Measurements from ENCODE around the gene MAD1L1.

The MAD1L1 gene

GRCh38 chr7:1850111-1850975 lies 382.4 kb downstream of the MAD1L1 start:
- Histone ChIP-seq H3K79me2 (ENCODE audit: insufficient read depth, low read length) (peaks cover 13% of the 10 kb centered on the region; the same call in 1 of the 2 replicates), H3K27me3 (ENCODE audit: insufficient read depth, low read length, poor library complexity) (no peaks in the 10 kb centered on the region), H3K4me3 (ENCODE audit: low read depth in 1 of 2, low read length in 2 of 2) (no peak overlapping the region), H3K4me1 (ENCODE audit: insufficient read depth, low read length) (peaks cover 14% of the 10 kb centered on the region), H2AFZ (ENCODE audit: low read depth, low read length) (no peak overlapping the region), H3K27ac (ENCODE audit: low read length) (no peak overlapping the region; the same call in 1 of the 2 replicates), H3K36me3 (ENCODE audit: insufficient read depth, low read length) (peaks cover 41% of the 10 kb centered on the region), H3K4me2 (ENCODE audit: insufficient read depth, low read length) (no peak overlapping the region), H3K9ac (ENCODE audit: low read depth, low read length) (no peak overlapping the region), H4K20me1 (ENCODE audit: insufficient read depth, low read length) (peaks cover 63% of the 10 kb centered on the region), H3K9me3 (ENCODE audit: insufficient read depth, low read length, severe bottlenecking) (no peaks in the 10 kb centered on the region)
- no peak for TF ChIP-seq EZH2 (IDR thresholded peaks at IDR 0.05; ENCODE audit: borderline replicate concordance, low read depth, low read length, severe bottlenecking)
- TF ChIP-seq CTCF (IDR thresholded peaks at IDR 0.05; ENCODE audit: borderline replicate concordance, extremely low read depth, low read length, poor library complexity, severe bottlenecking) = no peak
- DNase-seq (no peak), ATAC-seq (ENCODE audit: insufficient read depth, low read depth) (no peak)

GRCh38 chr7:1849351-1850041 lies 383.2 kb downstream of the MAD1L1 start:
- H3K4me2 ChIP-seq (ENCODE audit: insufficient read depth, low read length) = no peak overlapping the region

GRCh38 chr7:1848911-1849311 lies 383.8 kb downstream of the MAD1L1 start:
- no peak for ATAC-seq (ENCODE audit: insufficient read depth, low read depth)
- Histone ChIP-seq H3K4me2 (ENCODE audit: insufficient read depth, low read length) (no peak overlapping the region), H3K27ac (ENCODE audit: low read length) (no peak overlapping the region; the same call in 1 of the 2 replicates), H3K9ac (ENCODE audit: low read depth, low read length) (no peak overlapping the region), H3K4me1 (ENCODE audit: insufficient read depth, low read length) (peaks cover under 1% of the 10 kb centered on the region; the same call in 1 of the 2 replicates), H3K79me2 (ENCODE audit: insufficient read depth, low read length) (peaks cover 15% of the 10 kb centered on the region; the same call in 1 of the 2 replicates), H3K36me3 (ENCODE audit: insufficient read depth, low read length) (peaks cover 50% of the 10 kb centered on the region), H3K9me3 (ENCODE audit: insufficient read depth, low read length, severe bottlenecking) (no peaks in the 10 kb centered on the region), H3K27me3 (ENCODE audit: insufficient read depth, low read length, poor library complexity) (no peaks in the 10 kb centered on the region), H4K20me1 (ENCODE audit: insufficient read depth, low read length) (peaks cover 68% of the 10 kb centered on the region), H3K4me3 (ENCODE audit: low read depth in 1 of 2, low read length in 2 of 2) (no peak overlapping the region), H2AFZ (ENCODE audit: low read depth, low read length) (no peak overlapping the region)
- no peak for TF ChIP-seq CTCF (IDR thresholded peaks at IDR 0.05; ENCODE audit: borderline replicate concordance, extremely low read depth, low read length, poor library complexity, severe bottlenecking)
- no peak for TF ChIP-seq EZH2 (IDR thresholded peaks at IDR 0.05; ENCODE audit: borderline replicate concordance, low read depth, low read length, severe bottlenecking)
- no peak for DNase-seq

More at GRCh38 chr7:1849351-1850041, 383.2 kb downstream of the MAD1L1 start:
- H3K79me2 ChIP-seq (ENCODE audit: insufficient read depth, low read length) = peaks cover 15% of the 10 kb centered on the region; the same call in 1 of the 2 replicates
- no peak overlapping the region for H3K27ac ChIP-seq (ENCODE audit: low read length)
- H3K27me3 ChIP-seq (ENCODE audit: insufficient read depth, low read length, poor library complexity) = no peaks in the 10 kb centered on the region
- peaks cover 67% of the 10 kb centered on the region for H4K20me1 ChIP-seq (ENCODE audit: insufficient read depth, low read length)
- H3K9ac ChIP-seq (ENCODE audit: low read depth, low read length) = no peak overlapping the region
- peaks cover 6% of the 10 kb centered on the region for H3K4me1 ChIP-seq (ENCODE audit: insufficient read depth, low read length)
- peaks cover 45% of the 10 kb centered on the region for H3K36me3 ChIP-seq (ENCODE audit: insufficient read depth, low read length)
- no peak overlapping the region for H2AFZ ChIP-seq (ENCODE audit: low read depth, low read length)
- no peak for TF ChIP-seq CTCF (IDR thresholded peaks at IDR 0.05; ENCODE audit: borderline replicate concordance, extremely low read depth, low read length, poor library complexity, severe bottlenecking)
- TF ChIP-seq EZH2 (IDR thresholded peaks at IDR 0.05; ENCODE audit: borderline replicate concordance, low read depth, low read length, severe bottlenecking) = no peak
- H3K9me3 ChIP-seq (ENCODE audit: insufficient read depth, low read length, severe bottlenecking) = no peaks in the 10 kb centered on the region
- ATAC-seq (ENCODE audit: insufficient read depth, low read depth) (no peak), DNase-seq (no peak)
- no peak overlapping the region for H3K4me3 ChIP-seq (ENCODE audit: low read depth in 1 of 2, low read length in 2 of 2)

Measured in DND-41 (cell line).